ENCODE results near the gene PKP4.

Gene PKP4

DNA sequence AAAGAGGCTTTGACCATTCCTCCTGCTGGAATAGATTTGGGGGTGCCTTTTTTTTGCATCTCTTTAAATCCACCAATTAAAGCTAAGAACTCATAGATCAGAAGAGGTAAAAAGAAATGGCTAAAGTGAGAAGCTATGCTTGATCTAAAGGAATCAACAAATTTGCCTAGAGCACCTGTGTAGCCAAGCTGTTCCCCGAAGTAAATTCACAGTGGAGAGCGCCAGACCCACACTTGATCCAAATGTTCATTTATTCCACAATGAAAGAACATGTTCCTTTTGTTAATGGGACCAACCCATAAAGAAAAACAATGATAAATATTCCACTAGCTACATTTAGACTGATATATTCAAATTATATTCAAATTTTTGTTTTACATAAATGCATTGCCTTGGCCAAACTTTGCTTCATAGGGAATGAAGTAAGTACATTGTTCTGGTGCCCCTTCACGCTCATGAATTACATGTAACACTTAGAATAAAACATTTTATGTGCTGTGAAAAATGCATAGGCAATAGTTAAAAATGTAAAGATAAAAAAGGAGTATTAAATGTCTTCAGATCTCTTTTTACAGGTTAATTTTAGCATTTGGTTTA is 167.4 kb downstream of the PKP4 start:
- no peak for FAIRE-seq
- TF ChIP-seq POU2F2 (IDR thresholded peaks at IDR 0.05; ENCODE audit: low read depth, low read length) (no peak), TAF1 (IDR thresholded peaks at IDR 0.05; ENCODE audit: low read depth, low read length) (no peak), POLR2AphosphoS5 (IDR thresholded peaks at IDR 0.05; ENCODE audit: low read depth, low read length) (no peak), SPI1 (IDR thresholded peaks at IDR 0.05; ENCODE audit: low read depth, low read length) (no peak), PAX5 (IDR thresholded peaks at IDR 0.05; ENCODE audit: insufficient read depth, low read length, severe bottlenecking) (no peak), POLR2A (IDR thresholded peaks at IDR 0.05; ENCODE audit: low read depth, low read length) (no peak)
- no peak for DNase-seq (ENCODE audit: insufficient read length, low spot score)

DNA sequence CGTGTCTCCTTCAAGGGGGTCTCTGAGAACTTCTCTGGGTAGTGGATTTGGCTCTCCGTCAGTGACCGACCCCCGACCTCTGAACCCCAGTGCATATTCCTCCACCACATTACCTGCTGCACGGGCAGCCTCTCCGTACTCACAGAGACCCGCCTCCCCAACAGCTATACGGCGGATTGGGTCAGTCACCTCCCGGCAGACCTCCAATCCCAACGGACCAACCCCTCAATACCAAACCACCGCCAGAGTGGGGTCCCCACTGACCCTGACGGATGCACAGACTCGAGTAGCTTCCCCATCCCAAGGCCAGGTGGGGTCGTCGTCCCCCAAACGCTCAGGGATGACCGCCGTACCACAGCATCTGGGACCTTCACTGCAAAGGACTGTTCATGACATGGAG is 168.2 kb downstream of the PKP4 start:
- DNase-seq (ENCODE audit: insufficient read length, low spot score), result no peak
- no peak for TF ChIP-seq POLR2AphosphoS5 (IDR thresholded peaks at IDR 0.05; ENCODE audit: low read depth, low read length)
- no peak for TF ChIP-seq TAF1 (IDR thresholded peaks at IDR 0.05; ENCODE audit: low read depth, low read length)
- TF ChIP-seq PAX5 (IDR thresholded peaks at IDR 0.05; ENCODE audit: insufficient read depth, low read length, severe bottlenecking), result no peak
- no peak for TF ChIP-seq SPI1 (IDR thresholded peaks at IDR 0.05; ENCODE audit: low read depth, low read length)
- no peak for TF ChIP-seq POLR2A (IDR thresholded peaks at IDR 0.05; ENCODE audit: low read depth, low read length)
- TF ChIP-seq POU2F2 (IDR thresholded peaks at IDR 0.05; ENCODE audit: low read depth, low read length), result no peak
- FAIRE-seq, result no peak

DNA sequence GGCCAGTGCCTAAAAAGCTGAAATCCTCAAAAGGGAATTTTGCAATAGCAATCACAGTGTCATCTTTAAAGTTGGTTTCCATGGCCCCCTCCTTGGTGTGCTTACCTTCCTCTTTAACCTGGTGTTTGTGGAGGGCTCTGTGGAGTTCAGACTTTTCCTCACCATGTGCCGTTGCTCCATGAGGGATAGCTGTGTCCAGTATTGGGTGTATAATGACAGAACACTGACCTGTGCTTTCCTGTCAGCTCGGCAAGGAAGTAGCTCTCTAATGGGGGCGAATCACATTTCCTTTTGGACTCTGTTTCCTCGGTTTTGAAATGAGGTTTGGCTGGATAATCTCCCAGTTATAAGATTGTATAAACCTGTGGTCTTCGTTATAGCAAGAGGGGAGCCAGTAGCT is 172.4 kb downstream of the PKP4 start:
- FAIRE-seq, result no peak
- no peak for TF ChIP-seq PAX5 (IDR thresholded peaks at IDR 0.05; ENCODE audit: insufficient read depth, low read length, severe bottlenecking)
- no peak for TF ChIP-seq TAF1 (IDR thresholded peaks at IDR 0.05; ENCODE audit: low read depth, low read length)
- TF ChIP-seq POLR2A (IDR thresholded peaks at IDR 0.05; ENCODE audit: low read depth, low read length), result no peak
- no peak for TF ChIP-seq SPI1 (IDR thresholded peaks at IDR 0.05; ENCODE audit: low read depth, low read length)
- no peak for TF ChIP-seq POU2F2 (IDR thresholded peaks at IDR 0.05; ENCODE audit: low read depth, low read length)
- no peak for TF ChIP-seq POLR2AphosphoS5 (IDR thresholded peaks at IDR 0.05; ENCODE audit: low read depth, low read length)
- no peak for DNase-seq (ENCODE audit: insufficient read length, low spot score)

GRCh38 chr2:158633261-158633660 is 176.5 kb downstream of the PKP4 start:
- FAIRE-seq, result no peak
- DNase-seq (ENCODE audit: insufficient read length, low spot score), result no peak
- TF ChIP-seq POLR2AphosphoS5 (IDR thresholded peaks at IDR 0.05; ENCODE audit: low read depth, low read length) (no peak), POLR2A (IDR thresholded peaks at IDR 0.05; ENCODE audit: low read depth, low read length) (no peak), POU2F2 (IDR thresholded peaks at IDR 0.05; ENCODE audit: low read depth, low read length) (no peak), PAX5 (IDR thresholded peaks at IDR 0.05; ENCODE audit: insufficient read depth, low read length, severe bottlenecking) (no peak), SPI1 (IDR thresholded peaks at IDR 0.05; ENCODE audit: low read depth, low read length) (no peak), TAF1 (IDR thresholded peaks at IDR 0.05; ENCODE audit: low read depth, low read length) (no peak)

GRCh38 chr2:158634627-158635026 is 177.9 kb downstream of the PKP4 start:
- DNase-seq (ENCODE audit: insufficient read length, low spot score) (no peak), FAIRE-seq (no peak)
- TF ChIP-seq POLR2AphosphoS5 (IDR thresholded peaks at IDR 0.05; ENCODE audit: low read depth, low read length) (no peak), TAF1 (IDR thresholded peaks at IDR 0.05; ENCODE audit: low read depth, low read length) (no peak), PAX5 (IDR thresholded peaks at IDR 0.05; ENCODE audit: insufficient read depth, low read length, severe bottlenecking) (no peak), POLR2A (IDR thresholded peaks at IDR 0.05; ENCODE audit: low read depth, low read length) (no peak), POU2F2 (IDR thresholded peaks at IDR 0.05; ENCODE audit: low read depth, low read length) (no peak), SPI1 (IDR thresholded peaks at IDR 0.05; ENCODE audit: low read depth, low read length) (no peak)

DNA sequence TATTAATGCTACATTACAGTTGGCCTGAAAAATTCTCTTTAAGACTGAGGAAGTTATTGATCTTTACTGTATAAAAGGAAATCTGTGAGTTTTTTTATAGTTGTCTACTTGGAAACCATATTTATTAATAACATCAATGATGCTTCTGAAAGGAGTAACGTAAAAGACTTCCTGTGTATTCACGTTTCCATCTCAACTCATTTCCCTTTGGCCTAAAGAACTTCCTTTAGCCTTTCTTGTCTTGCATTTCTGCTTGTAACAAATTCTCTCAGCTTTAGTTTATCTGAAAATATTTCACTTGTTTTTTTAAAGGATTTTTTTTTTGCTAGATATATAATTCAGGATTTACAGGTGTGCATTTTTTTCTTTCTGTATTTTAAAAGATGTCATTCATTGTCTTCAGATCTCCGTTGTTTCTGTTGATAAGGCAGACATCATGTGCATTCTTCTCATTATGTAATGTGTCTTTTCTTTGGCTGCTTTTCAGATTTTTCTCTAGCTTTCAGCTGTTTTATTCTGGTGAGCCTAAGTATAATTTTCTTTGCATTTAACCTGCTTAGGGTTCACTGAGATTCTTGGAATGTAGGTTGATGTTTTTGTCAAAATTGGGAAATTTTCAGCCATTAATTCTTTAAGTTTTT is 179.3 kb downstream of the PKP4 start:
- FAIRE-seq (no peak), DNase-seq (ENCODE audit: insufficient read length, low spot score) (no peak)
- TF ChIP-seq POLR2A (IDR thresholded peaks at IDR 0.05; ENCODE audit: low read depth, low read length), result no peak
- TF ChIP-seq POLR2AphosphoS5 (IDR thresholded peaks at IDR 0.05; ENCODE audit: low read depth, low read length), result no peak
- TF ChIP-seq TAF1 (IDR thresholded peaks at IDR 0.05; ENCODE audit: low read depth, low read length), result no peak
- no peak for TF ChIP-seq PAX5 (IDR thresholded peaks at IDR 0.05; ENCODE audit: insufficient read depth, low read length, severe bottlenecking)

GRCh38 chr2:158637357-158637756 is 180.6 kb downstream of the PKP4 start:
- FAIRE-seq, result no peak
- no peak for DNase-seq (ENCODE audit: insufficient read length, low spot score)
- no peak for TF ChIP-seq PAX5 (IDR thresholded peaks at IDR 0.05; ENCODE audit: insufficient read depth, low read length, severe bottlenecking)
- no peak for TF ChIP-seq POU2F2 (IDR thresholded peaks at IDR 0.05; ENCODE audit: low read depth, low read length)
- TF ChIP-seq POLR2A (IDR thresholded peaks at IDR 0.05; ENCODE audit: low read depth, low read length), result no peak
- no peak for TF ChIP-seq SPI1 (IDR thresholded peaks at IDR 0.05; ENCODE audit: low read depth, low read length)
- no peak for TF ChIP-seq TAF1 (IDR thresholded peaks at IDR 0.05; ENCODE audit: low read depth, low read length)
- no peak for TF ChIP-seq POLR2AphosphoS5 (IDR thresholded peaks at IDR 0.05; ENCODE audit: low read depth, low read length)

- DNase-seq (ENCODE audit: insufficient read length, low spot score) (no peak), FAIRE-seq (no peak)
- TF ChIP-seq TAF1 (IDR thresholded peaks at IDR 0.05; ENCODE audit: low read depth, low read length), result no peak
- TF ChIP-seq POLR2A (IDR thresholded peaks at IDR 0.05; ENCODE audit: low read depth, low read length), result no peak
- TF ChIP-seq POLR2AphosphoS5 (IDR thresholded peaks at IDR 0.05; ENCODE audit: low read depth, low read length), result no peak
- TF ChIP-seq POU2F2 (IDR thresholded peaks at IDR 0.05; ENCODE audit: low read depth, low read length), result no peak
- TF ChIP-seq PAX5 (IDR thresholded peaks at IDR 0.05; ENCODE audit: insufficient read depth, low read length, severe bottlenecking), result no peak
- TF ChIP-seq SPI1 (IDR thresholded peaks at IDR 0.05; ENCODE audit: low read depth, low read length), result no peak
Measured at GRCh38 chr2:158644139-158644538, 187.4 kb downstream of the PKP4 start.

DNA sequence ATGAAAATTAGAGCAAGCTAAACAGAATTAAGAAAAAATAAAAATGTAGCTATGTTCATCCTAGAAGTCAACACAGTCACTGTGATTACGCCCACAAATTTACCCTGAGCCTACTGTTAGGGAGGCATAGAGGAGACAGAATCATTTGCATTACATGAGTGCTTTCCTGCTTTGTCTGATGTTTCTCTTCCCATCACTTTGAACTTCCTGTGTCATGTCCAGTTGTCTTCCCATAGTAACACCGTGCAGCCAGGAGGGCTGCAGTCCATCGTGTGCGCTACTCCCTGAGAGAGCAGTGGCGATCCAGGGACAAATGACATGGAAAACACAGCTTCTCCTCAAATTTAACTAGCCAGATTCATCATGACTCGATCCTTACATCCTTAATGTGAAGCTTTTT is 188.5 kb downstream of the PKP4 start:
- FAIRE-seq, result peak; percentile 26
- no peak for DNase-seq (ENCODE audit: insufficient read length, low spot score)
- no peak for TF ChIP-seq POU2F2 (IDR thresholded peaks at IDR 0.05; ENCODE audit: low read depth, low read length)
- no peak for TF ChIP-seq POLR2A (IDR thresholded peaks at IDR 0.05; ENCODE audit: low read depth, low read length)
- no peak for TF ChIP-seq POLR2AphosphoS5 (IDR thresholded peaks at IDR 0.05; ENCODE audit: low read depth, low read length)
- no peak for TF ChIP-seq SPI1 (IDR thresholded peaks at IDR 0.05; ENCODE audit: low read depth, low read length)
- no peak for TF ChIP-seq PAX5 (IDR thresholded peaks at IDR 0.05; ENCODE audit: insufficient read depth, low read length, severe bottlenecking)
- TF ChIP-seq TAF1 (IDR thresholded peaks at IDR 0.05; ENCODE audit: low read depth, low read length), result no peak

Measured in GM12891 (cell line).